ENCODE measurements around the gene C20orf96.
"Not testable (repeated sequence)": the region's sequence is repeated elsewhere in the genome, so short reads cannot be mapped to it uniquely, and the experiment has no call there.

C20orf96 gene

GRCh38 chr20:266596-267562 is 23.7 kb downstream of the C20orf96 start:
- Histone ChIP-seq H3K9ac (peak overlapping the region; percentile 62), H3K4me1 (peaks cover 15% of the 10 kb centered on the region), H3K27me3 (no peaks in the 10 kb centered on the region), H3K27ac (peak overlapping the region; percentile 16; the same call in 1 of the 2 replicates), H4K20me1 (no peaks in the 10 kb centered on the region), H3K36me3 (0 out of 2 replicates have a peak, but pooled peaks cover 6% of the 10 kb centered on the region), H3K9me3 (no peaks in the 10 kb centered on the region), H3K4me2 (peak overlapping the region; percentile 85), H3K4me3 (peak overlapping the region; percentile 62)
- no peak for TF ChIP-seq Cebpa-rat (IDR thresholded peaks at IDR 0.05)

- Histone ChIP-seq H3K27me3 (no peaks in the 10 kb centered on the region), H3K27ac (no peak overlapping the region)
These were observed 26.8 kb downstream of the C20orf96 start for GRCh38 chr20:263701-264100.

DNA sequence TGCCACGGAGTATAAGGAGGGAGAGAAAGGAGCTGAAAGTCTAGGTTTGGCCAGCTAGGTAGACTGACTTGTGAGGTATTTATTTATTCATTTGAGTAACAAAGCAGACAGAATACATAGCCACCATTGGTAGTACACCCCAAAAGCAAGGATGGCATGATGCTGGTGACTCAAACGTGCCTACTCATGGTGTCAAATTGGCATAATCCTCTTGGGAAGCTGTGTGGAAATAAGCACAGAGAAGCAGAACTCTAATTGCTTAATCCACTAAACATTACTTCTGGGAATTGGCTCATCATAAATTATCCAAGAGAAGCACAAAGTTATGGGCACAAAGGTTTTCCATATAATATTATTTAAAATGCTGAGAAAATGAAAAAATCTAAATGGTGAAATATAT is 30.6 kb downstream of the C20orf96 start:
- Histone ChIP-seq H3K4me1 (no peaks in the 10 kb centered on the region), H3K4me2 (no peak overlapping the region), H3K9ac (no peak overlapping the region), H3K4me3 (no peak overlapping the region), H4K20me1 (no peaks in the 10 kb centered on the region), H3K27me3 (no peaks in the 10 kb centered on the region), H3K27ac (no peak overlapping the region), H3K36me3 (no peaks in the 10 kb centered on the region), H3K9me3 (no peaks in the 10 kb centered on the region)
- TF ChIP-seq Cebpa-rat (IDR thresholded peaks at IDR 0.05): no peak

More at GRCh38 chr20:263701-264100, 26.8 kb downstream of the C20orf96 start:
- Histone ChIP-seq H3K4me3 (no peak overlapping the region), H3K4me2 (no peak overlapping the region), H4K20me1 (no peaks in the 10 kb centered on the region), H3K36me3 (no peaks in the 10 kb centered on the region), H3K4me1 (peaks cover 4% of the 10 kb centered on the region; the same call in 1 of the 2 replicates), H3K9ac (no peak overlapping the region), H3K9me3 (no peaks in the 10 kb centered on the region)
- TF ChIP-seq Cebpa-rat (IDR thresholded peaks at IDR 0.05): no peak

- Histone ChIP-seq H3K4me3 (no peak overlapping the region), H3K4me2 (no peak overlapping the region), H3K36me3 (no peaks in the 10 kb centered on the region), H3K9ac (no peak overlapping the region), H3K4me1 (no peaks in the 10 kb centered on the region), H3K27me3 (no peaks in the 10 kb centered on the region), H3K27ac (no peak overlapping the region), H3K9me3 (no peaks in the 10 kb centered on the region), H4K20me1 (no peaks in the 10 kb centered on the region)
- TF ChIP-seq Cebpa-rat (IDR thresholded peaks at IDR 0.05): no peak
These were observed 31.6 kb downstream of the C20orf96 start for GRCh38 chr20:258963-259362.

GRCh38 chr20:258269-258858 is 32.2 kb downstream of the C20orf96 start:
- Histone ChIP-seq H3K9ac (no peak overlapping the region), H3K4me2 (no peak overlapping the region), H3K27ac (no peak overlapping the region), H4K20me1 (no peaks in the 10 kb centered on the region), H3K4me3 (no peak overlapping the region), H3K9me3 (no peaks in the 10 kb centered on the region), H3K4me1 (no peaks in the 10 kb centered on the region), H3K27me3 (no peaks in the 10 kb centered on the region), H3K36me3 (no peaks in the 10 kb centered on the region)
- TF ChIP-seq Cebpa-rat (IDR thresholded peaks at IDR 0.05): no peak

- H3K4me2 ChIP-seq: no peak within 1 kb of the TSS
- no peak for TF ChIP-seq Cebpa-rat (IDR thresholded peaks at IDR 0.05)
- H3K4me1 ChIP-seq: no peaks in the 10 kb centered on the region
- H3K27me3 ChIP-seq: no peaks in the 10 kb centered on the region
- no peaks in the 10 kb centered on the region for H3K36me3 ChIP-seq
- H3K27ac ChIP-seq: no peak within 1 kb of the TSS
- no peak within 1 kb of the TSS for H3K4me3 ChIP-seq
- H4K20me1 ChIP-seq: no peaks in the 10 kb centered on the region
- no peak within 1 kb of the TSS for H3K9ac ChIP-seq
- no peaks in the 10 kb centered on the region for H3K9me3 ChIP-seq
These were observed 33.1 kb downstream of the C20orf96 start, which contains the start of gene DEFB132 for GRCh38 chr20:257419-257818. DEFB132 (plus strand) TSS chr20:257724; CDS start chr20:257779, 55 bp downstream.

DNA sequence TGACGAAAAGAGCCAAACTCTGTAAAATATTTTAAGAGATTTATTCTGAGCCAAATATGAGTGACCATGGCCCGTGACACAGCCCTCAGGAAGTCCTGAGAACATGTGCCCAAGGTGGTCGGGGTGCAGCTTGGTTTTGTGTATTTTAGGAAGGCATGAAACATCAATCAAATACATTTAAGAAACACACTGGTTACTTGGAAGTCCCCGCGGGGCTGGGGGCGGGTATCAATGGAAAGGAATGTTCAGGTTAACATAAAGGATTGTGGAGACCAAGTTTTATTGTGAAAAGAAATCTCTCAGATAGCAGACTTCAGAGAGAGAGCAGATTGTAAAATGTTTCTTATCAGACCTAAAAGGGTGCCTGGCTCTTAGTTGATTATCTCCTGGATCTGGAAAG is 37.1 kb downstream of the C20orf96 start:
- H3K9me3 ChIP-seq, H3K4me3 ChIP-seq, H4K20me1 ChIP-seq, H3K4me1 ChIP-seq, H3K27me3 ChIP-seq, H3K4me2 ChIP-seq, H3K9ac ChIP-seq, H3K36me3 ChIP-seq, H3K27ac ChIP-seq: not testable (repeated sequence)

GRCh38 chr20:252801-253200 is 37.7 kb downstream of the C20orf96 start:
- H4K20me1 ChIP-seq: no peaks in the 10 kb centered on the region
- no peak overlapping the region for H3K9ac ChIP-seq
- no peak overlapping the region for H3K4me2 ChIP-seq
- no peak for TF ChIP-seq Cebpa-rat (IDR thresholded peaks at IDR 0.05)
- no peaks in the 10 kb centered on the region for H3K36me3 ChIP-seq
- no peak overlapping the region for H3K4me3 ChIP-seq
- no peak overlapping the region for H3K27ac ChIP-seq
- H3K9me3 ChIP-seq: no peaks in the 10 kb centered on the region
- no peaks in the 10 kb centered on the region for H3K4me1 ChIP-seq
- no peaks in the 10 kb centered on the region for H3K27me3 ChIP-seq

DNA sequence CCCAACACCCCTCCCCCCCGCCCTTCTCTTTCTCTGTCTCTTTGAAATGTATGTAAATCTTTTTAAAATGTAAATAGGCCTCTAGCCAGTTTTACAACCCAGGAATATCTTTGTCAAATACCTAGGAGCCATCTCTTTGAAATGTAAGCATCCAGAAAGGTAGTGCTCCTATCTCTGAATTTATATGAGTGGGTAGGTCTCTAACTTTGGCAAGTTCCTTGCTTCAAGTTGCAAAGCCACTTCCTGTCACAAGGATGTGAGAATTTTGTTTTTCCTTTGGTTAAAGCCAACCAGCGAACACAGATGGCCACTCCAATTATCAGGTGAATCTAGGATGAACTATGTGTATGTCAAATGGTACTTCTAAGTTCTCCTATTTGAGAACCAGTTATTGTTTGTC is 39.2 kb downstream of the C20orf96 start:
- H3K9me3 ChIP-seq: peaks cover 9% of the 10 kb centered on the region; the same call in 1 of the 2 replicates
- no peak overlapping the region for H3K4me2 ChIP-seq
- no peak overlapping the region for H3K4me3 ChIP-seq
- no peak for TF ChIP-seq Cebpa-rat (IDR thresholded peaks at IDR 0.05)
- H3K27me3 ChIP-seq: no peaks in the 10 kb centered on the region
- H3K27ac ChIP-seq: no peak overlapping the region
- H3K9ac ChIP-seq: no peak overlapping the region
- no peaks in the 10 kb centered on the region for H3K36me3 ChIP-seq
- no peaks in the 10 kb centered on the region for H3K4me1 ChIP-seq
- no peaks in the 10 kb centered on the region for H4K20me1 ChIP-seq

- Histone ChIP-seq H4K20me1 (no peaks in the 10 kb centered on the region), H3K4me3 (no peak overlapping the region), H3K4me2 (no peak overlapping the region), H3K27ac (no peak overlapping the region), H3K9ac (no peak overlapping the region), H3K4me1 (no peaks in the 10 kb centered on the region), H3K27me3 (no peaks in the 10 kb centered on the region), H3K9me3 (peaks cover 9% of the 10 kb centered on the region; the same call in 1 of the 2 replicates), H3K36me3 (no peaks in the 10 kb centered on the region)
- no peak for TF ChIP-seq Cebpa-rat (IDR thresholded peaks at IDR 0.05)
These were observed 47.6 kb downstream of the C20orf96 start for GRCh38 chr20:242905-243304.

All from BLaER1 (cell line).